Liver (tissue), 9 donors: ENCODE results near the gene GATA2. TPM values are rescaled to one million over a fixed set of nuclear protein-coding genes. Genes with fewer than 3 reads are reported as not detected.
A peak's percentile ranks its signal among the peaks of the same experiment; 100 is the strongest.

Source experiments
- DNase-seq: peaks from one replicate; pipeline ENCODE4 v3.0.0-alpha.2; 2017; ENCODE audit warnings: low spot score
- H3K27ac ChIP-seq, 2 donors: one replicate each; pipeline ENCODE4 v1.7.0; 2013; ENCODE audit warnings: inconsistent platforms in 2 of 2, low read length in 2 of 2, control low read depth in 1 of 2, low read depth in 1 of 2, mild to moderate bottlenecking in 1 of 2
- H3K27me3 ChIP-seq, 4 donors: one replicate each; pipeline versions ENCODE4 v1.6.1 to v1.7.0; 2013; ENCODE audit warnings: low read length in 3 of 4, inconsistent platforms in 1 of 4, mild to moderate bottlenecking in 1 of 4, moderate library complexity in 1 of 4; ENCODE audit not compliant: control insufficient read depth in 4 of 4, insufficient read depth in 4 of 4
- H3K36me3 ChIP-seq, 4 donors: one replicate each; pipeline versions ENCODE4 v1.6.1 to v1.7.0; 2013; ENCODE audit warnings: low read length in 3 of 4, mild to moderate bottlenecking in 3 of 4, low read depth in 1 of 4, moderate library complexity in 1 of 4; ENCODE audit not compliant: control insufficient read depth in 4 of 4, insufficient read depth in 3 of 4
- H3K4me1 ChIP-seq, 4 donors: one replicate each; pipeline versions ENCODE4 v1.6.1 to v1.7.0; 2013; ENCODE audit warnings: low read length in 3 of 4, mild to moderate bottlenecking in 3 of 4, moderate library complexity in 1 of 4; ENCODE audit not compliant: control insufficient read depth in 4 of 4, insufficient read depth in 4 of 4
- H3K4me3 ChIP-seq, 3 donors: one replicate each; pipeline versions ENCODE4 v1.6.1 to v1.7.0; 2013; ENCODE audit warnings: low read length in 3 of 3, control low read depth in 1 of 3, low read depth in 1 of 3, mild to moderate bottlenecking in 1 of 3
- H3K9ac ChIP-seq, 2 donors: one replicate each; pipeline ENCODE4 v1.7.0; 2013; ENCODE audit warnings: low read length in 2 of 2, mild to moderate bottlenecking in 2 of 2, moderate library complexity in 2 of 2, control low read depth in 1 of 2, low read depth in 1 of 2
- H3K9me3 ChIP-seq, 4 donors: one replicate each; pipeline versions ENCODE4 v1.6.1 to v1.7.0; 2013; ENCODE audit warnings: low read length in 3 of 4; ENCODE audit not compliant: control insufficient read depth in 4 of 4
- ATF3 ChIP-seq: IDR thresholded peaks from 2 replicates; pipeline ENCODE4 v1.6.1; 2016; ENCODE audit warnings: antibody characterized with exemption
- EGR1 ChIP-seq, 2 donors: IDR thresholded peaks; 2 replicates each; pipeline ENCODE4 v1.6.1; 2016 to 2018; ENCODE audit warnings: antibody characterized with exemption in 2 of 2, low read depth in 2 of 2
- FOXA1 ChIP-seq: IDR thresholded peaks from 2 replicates; pipeline ENCODE4 v1.6.1; 2016; ENCODE audit warnings: antibody characterized with exemption
- FOXA2 ChIP-seq: IDR thresholded peaks from 2 replicates; pipeline ENCODE4 v1.6.1; 2016; ENCODE audit warnings: antibody characterized with exemption
- GABPA ChIP-seq, 2 donors: IDR thresholded peaks in 1 of 2; conservative IDR thresholded peaks in 1 of 2; 2 replicates each; pipeline ENCODE4 v1.6.1; 2016; ENCODE audit warnings: antibody characterized with exemption in 2 of 2, mild to moderate bottlenecking in 1 of 2, moderate library complexity in 1 of 2
- HNF4G ChIP-seq: IDR thresholded peaks from 2 replicates; pipeline ENCODE4 v1.6.1; 2016; ENCODE audit warnings: antibody characterized with exemption
- JUND ChIP-seq, 2 donors: IDR thresholded peaks; 2 replicates each; pipeline ENCODE4 v1.6.1; 2016; ENCODE audit warnings: antibody characterized with exemption in 2 of 2
- RAD21 ChIP-seq, 2 donors: IDR thresholded peaks; 2 replicates each; pipeline ENCODE4 v1.6.1; 2016; ENCODE audit warnings: antibody characterized with exemption in 2 of 2, mild to moderate bottlenecking in 2 of 2
- REST ChIP-seq: IDR thresholded peaks from 2 replicates; pipeline ENCODE4 v1.6.1; 2016; ENCODE audit warnings: antibody characterized with exemption, mild to moderate bottlenecking
- RXRA ChIP-seq, 2 donors: IDR thresholded peaks; 2 replicates each; pipeline ENCODE4 v1.6.1; 2017 to 2018; ENCODE audit warnings: antibody characterized with exemption in 2 of 2, mild to moderate bottlenecking in 1 of 2
- SP1 ChIP-seq: IDR thresholded peaks from 2 replicates; pipeline ENCODE4 v1.6.1; 2018; ENCODE audit warnings: antibody characterized with exemption, mild to moderate bottlenecking
- TAF1 ChIP-seq: conservative IDR thresholded peaks from 2 replicates; pipeline ENCODE4 v1.6.1; 2016; ENCODE audit warnings: antibody characterized with exemption, mild to moderate bottlenecking
- YY1 ChIP-seq: IDR thresholded peaks from 2 replicates; pipeline ENCODE4 v1.6.1; 2016; ENCODE audit warnings: antibody characterized with exemption, mild to moderate bottlenecking
- WGBS: extraction: QIAGEN DNeasy Blood & Tissue Kit; methylation state at CpG from one replicate; pipeline ENCODE4 v1.1.7; 2013; 5-methylcytosine and 5-hydroxymethylcytosine counted together
- polyA plus RNA-seq, 2 donors: library from polyadenylated mRNA; stranded (reverse) in 1 of 2; unstranded in 1 of 2; fragments of 200-250 nt in 1 of 2; fragments of >200 nt in 1 of 2; fragmentation: Nextera tagmentation in 1 of 2; extraction: Ambion mirVana in 1 of 2; gene quantifications; one replicate each; pipeline versions ENCODE4 v1.2.1 to v1.2.3, GENCODE V29; 2013 to 2015
- total RNA-seq, 2 donors: library from RNA; depleted of rRNA; stranded (reverse); fragments of >200 nt; gene quantifications; one replicate each; pipeline ENCODE4 v1.2.3, GENCODE V29; 2014
- TF ChIP-seq, protein P1 (sequence below): IDR thresholded peaks from 2 replicates; pipeline ENCODE4 v1.6.1; 2016; ENCODE audit warnings: antibody characterized with exemption
- TF ChIP-seq, protein P2 (sequence below): IDR thresholded peaks from 2 replicates; pipeline ENCODE4 v1.6.1; 2016; ENCODE audit warnings: antibody characterized with exemption
- donor health status: healthy.
- donor health status: healthy.
- donor health status: healthy.
- donor health status: healthy.
- donor health status: healthy.

The GATA2 gene
- total and polyA plus RNA-seq, 4 donors, result 0.25 to 2.8 (median 0.54) TPM

DNA sequence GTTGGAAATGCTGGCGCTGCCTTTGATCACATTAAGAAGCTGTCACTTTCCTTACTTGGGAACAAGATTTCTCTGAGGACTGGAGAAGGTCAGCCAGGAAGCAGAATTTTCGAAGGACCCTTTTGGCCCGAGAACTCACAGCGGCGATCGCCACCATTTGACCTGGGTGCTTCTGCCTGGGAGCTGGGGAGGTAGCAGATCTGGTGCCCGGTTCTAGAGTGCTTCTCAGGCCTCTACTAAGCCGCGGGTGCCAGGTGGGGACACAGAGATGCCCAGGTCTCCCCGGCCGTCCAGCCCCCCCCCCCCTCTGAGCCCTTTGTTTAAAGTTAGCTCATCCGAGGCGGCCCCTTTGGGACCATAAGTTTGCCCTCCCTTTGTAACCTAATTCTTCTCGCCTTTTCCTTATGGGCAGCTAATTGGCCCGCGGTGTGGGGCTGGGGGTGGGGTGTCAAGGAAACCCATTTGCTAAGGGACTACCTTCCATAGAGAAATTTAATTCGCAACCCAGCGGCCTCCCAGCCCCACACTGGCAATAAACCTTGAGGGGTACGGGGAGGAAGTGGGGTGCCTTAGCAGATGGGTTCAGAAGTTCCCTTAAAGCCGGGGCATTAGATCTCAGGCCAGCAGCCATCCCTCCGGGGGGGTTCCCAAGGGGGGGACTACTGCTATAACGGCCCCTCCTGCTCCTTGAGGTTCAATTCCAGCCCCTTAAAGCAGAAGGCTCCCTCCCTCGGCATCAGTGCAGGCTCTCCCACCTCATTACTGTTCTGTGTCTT lies 1.9 kb downstream of the GATA2 start (continued):
- TF ChIP-seq REST (no peak), FOXA2 (no peak), GABPA (IDR thresholded peaks at IDR 0.05 in 1 of 2, conservative IDR thresholded peaks at IDR 0.05 in 1 of 2) (no peak)

- H3K9ac ChIP-seq, result no peak overlapping the region
- 12% methylated on average over 10 of the region's 10 CpGs for WGBS
- no peaks in the 10 kb centered on the region for H3K36me3 ChIP-seq
- H3K27me3 ChIP-seq, result peaks cover 12 to 15% (median 13%) of the 10 kb centered on the region in 4 donors
- TF ChIP-seq FOXA1, result no peak
- TF ChIP-seq TAF1, result no peak
- TF ChIP-seq ATF3, result no peak
- TF ChIP-seq YY1, result no peak
- no peak for TF ChIP-seq FOXA2
- no peak for TF ChIP-seq RAD21 (IDR thresholded peaks at IDR 0.05)
- no peak for TF ChIP-seq HNF4G
- TF ChIP-seq EGR1 (IDR thresholded peaks at IDR 0.05; ENCODE audit: low read depth in 2 of 2), result no peak
- no peaks in the 10 kb centered on the region for H3K9me3 ChIP-seq
- H3K4me1 ChIP-seq, result peaks cover 27 to 49% (median 41%) of the 10 kb centered on the region in 4 donors
- DNase-seq, result no peak
- H3K4me3 ChIP-seq, result no peak overlapping the region
- no peak overlapping the region for H3K27ac ChIP-seq
Observed at GRCh38 chr3:128490650-128490914, 2.4 kb downstream of the GATA2 start.

- Histone ChIP-seq H3K9me3 (no peaks in the 10 kb centered on the region), H3K36me3 (no peaks in the 10 kb centered on the region), H3K27ac (no peak overlapping the region), H3K4me1 (peaks cover 27 to 49% (median 41%) of the 10 kb centered on the region in 4 donors), H3K4me3 (peak overlapping the region in 1 of 3 donors; percentile 50), H3K27me3 (peaks cover 12 to 18% (median 15%) of the 10 kb centered on the region in 4 donors), H3K9ac (no peak overlapping the region)
- 4% methylated on average over 61 of the region's 61 CpGs for WGBS
- no peak for DNase-seq
- TF ChIP-seq JUND (IDR thresholded peaks at IDR 0.05), result no peak
- no peak for TF ChIP-seq FOXA1
- no peak for TF ChIP-seq RAD21 (IDR thresholded peaks at IDR 0.05)
- TF ChIP-seq FOXA2, result no peak
- TF ChIP-seq, protein P1, sequence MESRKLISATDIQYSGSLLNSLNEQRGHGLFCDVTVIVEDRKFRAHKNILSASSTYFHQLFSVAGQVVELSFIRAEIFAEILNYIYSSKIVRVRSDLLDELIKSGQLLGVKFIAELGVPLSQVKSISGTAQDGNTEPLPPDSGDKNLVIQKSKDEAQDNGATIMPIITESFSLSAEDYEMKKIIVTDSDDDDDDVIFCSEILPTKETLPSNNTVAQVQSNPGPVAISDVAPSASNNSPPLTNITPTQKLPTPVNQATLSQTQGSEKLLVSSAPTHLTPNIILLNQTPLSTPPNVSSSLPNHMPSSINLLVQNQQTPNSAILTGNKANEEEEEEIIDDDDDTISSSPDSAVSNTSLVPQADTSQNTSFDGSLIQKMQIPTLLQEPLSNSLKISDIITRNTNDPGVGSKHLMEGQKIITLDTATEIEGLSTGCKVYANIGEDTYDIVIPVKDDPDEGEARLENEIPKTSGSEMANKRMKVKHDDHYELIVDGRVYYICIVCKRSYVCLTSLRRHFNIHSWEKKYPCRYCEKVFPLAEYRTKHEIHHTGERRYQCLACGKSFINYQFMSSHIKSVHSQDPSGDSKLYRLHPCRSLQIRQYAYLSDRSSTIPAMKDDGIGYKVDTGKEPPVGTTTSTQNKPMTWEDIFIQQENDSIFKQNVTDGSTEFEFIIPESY, result no peak
- TF ChIP-seq, protein P2, sequence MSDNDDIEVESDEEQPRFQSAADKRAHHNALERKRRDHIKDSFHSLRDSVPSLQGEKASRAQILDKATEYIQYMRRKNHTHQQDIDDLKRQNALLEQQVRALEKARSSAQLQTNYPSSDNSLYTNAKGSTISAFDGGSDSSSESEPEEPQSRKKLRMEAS, result no peak
- no peak for TF ChIP-seq ATF3
- no peak for TF ChIP-seq GABPA (IDR thresholded peaks at IDR 0.05 in 1 of 2, conservative IDR thresholded peaks at IDR 0.05 in 1 of 2)
- no peak for TF ChIP-seq HNF4G
- no peak for TF ChIP-seq SP1
- no peak for TF ChIP-seq RXRA (IDR thresholded peaks at IDR 0.05)
- TF ChIP-seq YY1, result no peak
Observed at GRCh38 chr3:128489927-128490649, 2.9 kb downstream of the GATA2 start.
